ENCODE results near the gene EIF4E3. TPM values are rescaled to one million over a fixed set of nuclear protein-coding genes. Genes with fewer than 3 reads are reported as not detected.

The EIF4E3 gene
- total RNA-seq, 1 donor from 2014 or later: 21.8 TPM

GRCh38 chr3:71721002-71721401 lies 4.2 kb downstream of the EIF4E3 start:
- H3K36me3 Mint-ChIP-seq (ENCODE audit: low read depth): peaks cover 22% of the 10 kb centered on the region

DNA sequence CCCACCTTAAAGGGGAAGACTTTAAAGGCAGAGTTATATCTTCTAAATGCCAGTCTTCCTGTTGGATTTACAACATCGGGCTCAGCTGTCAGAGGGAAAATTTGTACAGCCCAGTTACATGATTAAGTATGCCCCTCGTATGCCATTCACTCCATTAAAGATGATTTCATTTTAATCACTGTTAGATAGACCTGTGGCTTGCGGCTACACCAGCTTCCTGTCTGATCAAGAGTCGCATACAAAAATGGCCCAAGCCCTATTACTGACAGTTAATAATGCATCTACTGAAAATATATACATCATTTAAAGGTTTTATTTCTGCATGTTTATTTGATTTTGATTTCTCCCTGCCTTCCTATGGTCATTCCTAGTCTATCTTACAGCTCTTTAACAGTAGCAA lies 7.1 kb downstream of the EIF4E3 start:
- Mint-ChIP-seq H3K4me1 (ENCODE audit: low read depth) (peaks cover 55% of the 10 kb centered on the region), H3K36me3 (ENCODE audit: low read depth) (peaks cover 24% of the 10 kb centered on the region), H3K27me3 (ENCODE audit: insufficient read depth) (no peaks in the 10 kb centered on the region), H3K4me3 (no peak overlapping the region), H3K27ac (no peak overlapping the region), H3K9me3 (no peaks in the 10 kb centered on the region)
- DNase-seq (ENCODE audit: low spot score): no peak
- intact Hi-C loops (cut with micrococcal nuclease): no loop called here

More at GRCh38 chr3:71721002-71721401, 4.2 kb downstream of the EIF4E3 start:
- intact Hi-C loops (cut with micrococcal nuclease): loop anchor here (5.0 to 10.0 kb wide), 6 partner anchors 384 to 1276 kb away; partner anchors contain the start of gene PPP4R2
- H3K9me3 Mint-ChIP-seq: no peaks in the 10 kb centered on the region
- H3K27ac Mint-ChIP-seq: peak overlapping the region; percentile 92
- no peaks in the 10 kb centered on the region for H3K27me3 Mint-ChIP-seq (ENCODE audit: insufficient read depth)
- peaks cover 64% of the 10 kb centered on the region for H3K4me1 Mint-ChIP-seq (ENCODE audit: low read depth)
- H3K4me3 Mint-ChIP-seq: peak overlapping the region; percentile 70
- no peak for DNase-seq (ENCODE audit: low spot score)

GRCh38 chr3:71714595-71714994 lies 10.6 kb downstream of the EIF4E3 start:
- H3K9me3 Mint-ChIP-seq: no peaks in the 10 kb centered on the region
- peaks cover 48% of the 10 kb centered on the region for H3K4me1 Mint-ChIP-seq (ENCODE audit: low read depth)
- no peaks in the 10 kb centered on the region for H3K27me3 Mint-ChIP-seq (ENCODE audit: insufficient read depth)
- intact Hi-C loops (cut with micrococcal nuclease): loop anchor here (5.0 kb wide), 2 partner anchors 558 to 1373 kb away; no protein-coding TSS in a partner anchor
- H3K4me3 Mint-ChIP-seq: no peak overlapping the region
- no peak for DNase-seq (ENCODE audit: low spot score)
- peaks cover 14% of the 10 kb centered on the region for H3K36me3 Mint-ChIP-seq (ENCODE audit: low read depth)
- H3K27ac Mint-ChIP-seq: no peak overlapping the region

DNA sequence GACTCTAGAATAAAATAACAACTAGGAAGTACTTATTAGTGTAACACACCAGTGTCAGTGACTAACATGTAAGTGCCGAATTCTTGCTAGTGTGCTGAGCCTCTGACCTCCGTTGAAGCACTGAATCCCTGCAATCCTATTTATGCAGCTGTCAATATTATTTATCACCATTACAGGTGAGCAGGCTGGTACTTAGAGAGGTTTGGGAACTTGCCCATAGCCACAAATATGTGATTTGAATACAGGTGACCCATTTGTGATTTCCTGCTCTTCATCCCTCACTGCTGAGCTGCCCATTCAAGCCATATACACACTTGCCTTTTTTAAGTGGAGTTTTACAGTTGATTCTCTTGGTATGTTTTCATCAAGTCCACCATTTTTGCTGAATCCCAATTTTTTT lies 12.2 kb downstream of the EIF4E3 start:
- Mint-ChIP-seq H3K36me3 (ENCODE audit: low read depth) (peaks cover 14% of the 10 kb centered on the region), H3K4me1 (ENCODE audit: low read depth) (peaks cover 45% of the 10 kb centered on the region), H3K27ac (no peak overlapping the region), H3K4me3 (no peak overlapping the region), H3K9me3 (no peaks in the 10 kb centered on the region), H3K27me3 (ENCODE audit: insufficient read depth) (no peaks in the 10 kb centered on the region)
- no peak for DNase-seq (ENCODE audit: low spot score)
- intact Hi-C loops (cut with micrococcal nuclease): loop anchor here (5.0 kb wide), 2 partner anchors 559 to 1374 kb away; no protein-coding TSS in a partner anchor

DNA sequence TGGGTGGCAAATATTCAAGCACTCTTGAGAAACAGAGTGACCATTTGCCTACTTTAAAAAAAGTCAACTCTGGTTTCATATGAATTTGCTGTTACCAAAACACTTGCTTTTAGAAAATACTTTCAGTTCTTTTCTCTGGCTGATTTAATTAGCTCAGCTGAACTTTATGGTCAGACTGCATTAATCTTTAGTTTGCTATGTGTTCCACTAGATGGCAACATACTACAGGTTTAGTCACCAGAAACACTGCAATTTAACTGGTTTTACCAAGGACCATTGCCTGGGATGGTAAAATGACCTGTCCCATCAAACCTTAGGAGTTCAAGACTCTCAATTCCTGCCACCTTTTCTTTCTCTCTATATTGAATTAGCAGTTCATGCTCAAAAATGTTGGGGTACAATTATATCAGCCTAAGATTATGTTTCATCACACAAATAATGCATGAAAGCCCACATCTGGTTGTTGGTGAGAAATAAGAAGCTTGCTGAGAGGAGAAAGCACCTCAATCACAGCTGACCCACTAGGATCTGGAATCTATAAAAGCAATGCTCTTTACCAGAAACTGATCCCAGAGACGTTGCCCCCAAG lies 14.2 kb downstream of the EIF4E3 start:
- no peak for DNase-seq (ENCODE audit: low spot score)
- Mint-ChIP-seq H3K9me3 (no peaks in the 10 kb centered on the region), H3K27me3 (ENCODE audit: insufficient read depth) (no peaks in the 10 kb centered on the region), H3K27ac (no peak overlapping the region), H3K4me3 (no peak overlapping the region), H3K36me3 (ENCODE audit: low read depth) (peaks cover 22% of the 10 kb centered on the region), H3K4me1 (ENCODE audit: low read depth) (peaks cover 56% of the 10 kb centered on the region)
- intact Hi-C loops (cut with micrococcal nuclease): loop anchor here (1.0 to 5.0 kb wide), 6 partner anchors 12 to 1376 kb away; partner anchors contain the start of gene GPR27

- H3K4me1 Mint-ChIP-seq (ENCODE audit: low read depth): peaks cover 65% of the 10 kb centered on the region
- H3K9me3 Mint-ChIP-seq: no peaks in the 10 kb centered on the region
- DNase-seq (ENCODE audit: low spot score): no peak
- intact Hi-C loops (cut with micrococcal nuclease): loop anchor here (2.0 to 5.0 kb wide), 3 partner anchors 43 to 1377 kb away; partner anchors contain the start of gene GPR27
- no peak overlapping the region for H3K4me3 Mint-ChIP-seq
- peaks cover 30% of the 10 kb centered on the region for H3K36me3 Mint-ChIP-seq (ENCODE audit: low read depth)
- no peaks in the 10 kb centered on the region for H3K27me3 Mint-ChIP-seq (ENCODE audit: insufficient read depth)
- H3K27ac Mint-ChIP-seq: no peak overlapping the region
These were observed 15.2 kb downstream of the EIF4E3 start for GRCh38 chr3:71709908-71710511.

GRCh38 chr3:71708476-71709105 lies 16.6 kb downstream of the EIF4E3 start:
- no peak overlapping the region for H3K4me3 Mint-ChIP-seq
- no peak overlapping the region for H3K27ac Mint-ChIP-seq
- H3K27me3 Mint-ChIP-seq (ENCODE audit: insufficient read depth): no peaks in the 10 kb centered on the region
- DNase-seq (ENCODE audit: low spot score): no peak
- H3K4me1 Mint-ChIP-seq (ENCODE audit: low read depth): peaks cover 73% of the 10 kb centered on the region
- H3K9me3 Mint-ChIP-seq: no peaks in the 10 kb centered on the region
- intact Hi-C loops (cut with micrococcal nuclease): no loop called here
- peaks cover 39% of the 10 kb centered on the region for H3K36me3 Mint-ChIP-seq (ENCODE audit: low read depth)

- Mint-ChIP-seq H3K27me3 (ENCODE audit: insufficient read depth) (no peaks in the 10 kb centered on the region), H3K36me3 (ENCODE audit: low read depth) (peaks cover 39% of the 10 kb centered on the region), H3K4me3 (no peak overlapping the region), H3K27ac (no peak overlapping the region), H3K4me1 (ENCODE audit: low read depth) (peaks cover 82% of the 10 kb centered on the region), H3K9me3 (no peaks in the 10 kb centered on the region)
- no peak for DNase-seq (ENCODE audit: low spot score)
- intact Hi-C loops (cut with micrococcal nuclease): no loop called here
These were observed 17.6 kb downstream of the EIF4E3 start for GRCh38 chr3:71707595-71707994.

DNA sequence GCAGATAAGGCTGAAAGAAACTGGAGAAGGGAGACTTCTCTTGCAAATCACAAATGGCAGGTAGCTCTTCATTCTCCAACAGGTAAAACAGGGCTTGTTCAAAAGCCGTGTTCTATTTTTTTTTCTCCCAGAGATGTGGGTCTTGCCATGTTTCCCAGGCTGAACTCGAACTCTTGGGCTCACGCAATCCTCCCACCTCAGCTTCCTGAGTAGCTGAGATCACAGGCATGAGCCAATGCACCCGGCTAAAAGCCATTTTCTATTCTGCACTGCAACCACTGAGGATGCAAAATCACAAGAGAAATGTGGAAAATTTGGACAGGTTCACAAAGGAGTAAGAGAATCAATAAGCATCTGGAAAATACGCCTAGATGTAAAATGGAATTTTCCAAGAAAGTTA lies 19.5 kb downstream of the EIF4E3 start:
- peaks cover 50% of the 10 kb centered on the region for H3K36me3 Mint-ChIP-seq (ENCODE audit: low read depth)
- H3K4me1 Mint-ChIP-seq (ENCODE audit: low read depth): peaks cover 89% of the 10 kb centered on the region
- intact Hi-C loops (cut with micrococcal nuclease): no loop called here
- H3K9me3 Mint-ChIP-seq: no peaks in the 10 kb centered on the region
- peak overlapping the region; percentile 55 for H3K27ac Mint-ChIP-seq
- H3K27me3 Mint-ChIP-seq (ENCODE audit: insufficient read depth): no peaks in the 10 kb centered on the region
- H3K4me3 Mint-ChIP-seq: no peak overlapping the region
- no peak for DNase-seq (ENCODE audit: low spot score)

- Mint-ChIP-seq H3K36me3 (ENCODE audit: low read depth) (peaks cover 50% of the 10 kb centered on the region), H3K27ac (peak overlapping the region; percentile 84), H3K9me3 (no peaks in the 10 kb centered on the region), H3K4me1 (ENCODE audit: low read depth) (peaks cover 81% of the 10 kb centered on the region), H3K27me3 (ENCODE audit: insufficient read depth) (no peaks in the 10 kb centered on the region), H3K4me3 (no peak overlapping the region)
- intact Hi-C loops (cut with micrococcal nuclease): no loop called here
- DNase-seq (ENCODE audit: low spot score): no peak
These were observed 20.3 kb downstream of the EIF4E3 start for GRCh38 chr3:71704915-71705314.

- H3K4me3 Mint-ChIP-seq: peak overlapping the region; percentile 12
- H3K27ac Mint-ChIP-seq: peak overlapping the region; percentile 78
- H3K9me3 Mint-ChIP-seq: no peaks in the 10 kb centered on the region
- H3K4me1 Mint-ChIP-seq (ENCODE audit: low read depth): peaks cover 73% of the 10 kb centered on the region
- H3K36me3 Mint-ChIP-seq (ENCODE audit: low read depth): peaks cover 46% of the 10 kb centered on the region
- DNase-seq (ENCODE audit: low spot score): no peak
- no peaks in the 10 kb centered on the region for H3K27me3 Mint-ChIP-seq (ENCODE audit: insufficient read depth)
- intact Hi-C loops (cut with micrococcal nuclease): loop anchor here (2.0 kb wide), 1 partner anchor 19 kb away; no protein-coding TSS in a partner anchor
These were observed 21.4 kb downstream of the EIF4E3 start for GRCh38 chr3:71703797-71704196.

- peak; percentile 38 for DNase-seq (ENCODE audit: low spot score)
- H3K4me1 Mint-ChIP-seq (ENCODE audit: low read depth): peaks cover 61% of the 10 kb centered on the region
- peaks cover 50% of the 10 kb centered on the region for H3K36me3 Mint-ChIP-seq (ENCODE audit: low read depth)
- intact Hi-C loops (cut with micrococcal nuclease): loop anchor here (2.0 kb wide), 1 partner anchor 20 kb away; no protein-coding TSS in a partner anchor
- peak overlapping the region; percentile 66 for H3K4me3 Mint-ChIP-seq
- H3K27ac Mint-ChIP-seq: peak overlapping the region; percentile 93
- no peaks in the 10 kb centered on the region for H3K9me3 Mint-ChIP-seq
- no peaks in the 10 kb centered on the region for H3K27me3 Mint-ChIP-seq (ENCODE audit: insufficient read depth)
These were observed 22.8 kb downstream of the EIF4E3 start for GRCh38 chr3:71702131-71703024.
